H1 (cell line): ENCODE results near the gene RAD52. TPM values are rescaled to one million over a fixed set of nuclear protein-coding genes. Genes with fewer than 3 reads are reported as not detected.

Experiments used
- CTCF ChIA-PET: fragments of 300-600 bp; sonication (Branson Sonifier 250); formaldehyde crosslinking; loops from one replicate; lab custom pipeline; 2021; ENCODE audit not compliant: partially characterized antibody; lab: Charles Lee
- POLR2A ChIA-PET: fragments of 300-600 bp; sonication (Branson Sonifier 250); formaldehyde crosslinking; loops from one replicate; lab custom pipeline; 2021; ENCODE audit warnings: inconsistent platforms; ENCODE audit not compliant: partially characterized antibody; lab: Charles Lee
- DNase-seq, 2 experiments: peaks; one replicate each; pipeline versions ENCODE4 v3.0.0 to v3.0.0-alpha.2; 2010 to 2022; ENCODE audit warnings: low spot score in 2 of 2, low read depth in 1 of 2, mixed read lengths in 1 of 2
- FAIRE-seq: peaks from 2 replicates; lab custom pipeline; 2011; peaks lifted over from hg19 to GRCh38; lab: Jason Lieb, UNC
- H2AFZ ChIP-seq: 2 replicates; pipeline ENCODE4 v1.8.1; 2012; ENCODE audit warnings: low read length, inconsistent platforms
- H2AK5ac ChIP-seq: 2 replicates; pipeline ENCODE4 v1.6.1; 2013; ENCODE audit warnings: low read depth, low read length
- H2BK120ac ChIP-seq: replicated peaks from 2 replicates; pipeline ENCODE3; 2013; ENCODE audit warnings: low read depth, low read length, inconsistent platforms
- H2BK12ac ChIP-seq: 2 replicates; pipeline ENCODE4 v1.6.1; 2013; ENCODE audit warnings: low read depth, low read length
- H2BK15ac ChIP-seq: 2 replicates; pipeline ENCODE4 v1.6.1; 2013; ENCODE audit warnings: low read length
- H2BK20ac ChIP-seq: 2 replicates; pipeline ENCODE4 v1.6.1; 2013; ENCODE audit warnings: low read length
- H2BK5ac ChIP-seq: 2 replicates; pipeline ENCODE4 v1.6.1; 2013; ENCODE audit warnings: low read depth, low read length
- H3K14ac ChIP-seq: 2 replicates; pipeline ENCODE4 v1.6.1; 2013; ENCODE audit warnings: inconsistent platforms; ENCODE audit not compliant: insufficient read length
- H3K18ac ChIP-seq: 2 replicates; pipeline ENCODE4 v1.6.1; 2013; ENCODE audit warnings: low read length; ENCODE audit errors: extremely low read depth
- H3K23ac ChIP-seq: 2 replicates; pipeline ENCODE4 v1.6.1; 2013; ENCODE audit warnings: inconsistent platforms; ENCODE audit not compliant: insufficient read length
- H3K23me2 ChIP-seq: 2 replicates; pipeline ENCODE4 v1.6.1; 2013; ENCODE audit warnings: low read depth, low read length
- H3K27ac ChIP-seq: 2 replicates; pipeline ENCODE4 v1.6.1; 2011; ENCODE audit warnings: low read depth, low read length, inconsistent platforms
- H3K27me3 ChIP-seq, 4 experiments: replicated peaks in 1 of 4; 1 replicate in 1 of 4; 2 replicates in 3 of 4; pipeline versions ENCODE4 v1.6.1 to v1.8.1; 2011 to 2013; ENCODE audit warnings: low read length in 3 of 4, mild to moderate bottlenecking in 3 of 4, inconsistent platforms in 2 of 4, mixed read lengths in 2 of 4, moderate library complexity in 1 of 4; ENCODE audit not compliant: control insufficient read depth in 3 of 4, insufficient read depth in 3 of 4; ENCODE audit errors: extremely low read depth in 1 of 4
- H3K36me3 ChIP-seq, 4 experiments: 2 replicates each; pipeline versions ENCODE4 v1.6.1 to v1.8.1; 2011 to 2013; ENCODE audit warnings: mild to moderate bottlenecking in 4 of 4, low read length in 3 of 4, moderate library complexity in 2 of 4, control low read depth in 1 of 4, inconsistent platforms in 1 of 4; ENCODE audit not compliant: insufficient read depth in 4 of 4, control insufficient read depth in 2 of 4
- H3K4ac ChIP-seq: replicated peaks from 2 replicates; pipeline ENCODE3; 2013; ENCODE audit warnings: low read length, low read depth, mixed read lengths, inconsistent platforms; ENCODE audit not compliant: insufficient read length
- H3K4me1 ChIP-seq, 4 experiments: replicated peaks in 1 of 4; 1 replicate in 1 of 4; 2 replicates in 3 of 4; pipeline versions ENCODE4 v1.6.1 to v1.8.1; 2011 to 2013; ENCODE audit warnings: low read length in 3 of 4, inconsistent platforms in 2 of 4, mixed read lengths in 1 of 4; ENCODE audit not compliant: insufficient read depth in 4 of 4, control insufficient read depth in 3 of 4
- H3K4me2 ChIP-seq, 2 experiments: 2 replicates each; pipeline versions ENCODE4 v1.6.1 to v1.8.1; 2011 to 2013; ENCODE audit warnings: low read depth in 2 of 2, low read length in 2 of 2, control low read depth in 1 of 2, inconsistent platforms in 1 of 2, mild to moderate bottlenecking in 1 of 2; ENCODE audit not compliant: insufficient read depth in 1 of 2
- H3K4me3 ChIP-seq, 4 experiments: fragments of 200-600, 300-600 bp in 1 of 4; sonication (generic), shearing (Covaris generic), sonication (Bioruptor Twin) in 1 of 4; 2 replicates each; pipeline versions ENCODE4 v1.5.1 to v1.8.1; 2011 to 2016; ENCODE audit warnings: low read length in 4 of 4, low read depth in 3 of 4, control low read depth in 2 of 4, inconsistent platforms in 2 of 4, mild to moderate bottlenecking in 2 of 4, mixed read lengths in 1 of 4, moderate library complexity in 1 of 4; ENCODE audit not compliant: insufficient read depth in 2 of 4; ENCODE audit errors: extremely low read depth in 1 of 4
- H3K56ac ChIP-seq: replicated peaks from 2 replicates; pipeline ENCODE3; 2013; ENCODE audit warnings: low read depth, mild to moderate bottlenecking, mixed read lengths, low read length, inconsistent platforms; ENCODE audit not compliant: insufficient read length
- H3K79me1 ChIP-seq: 2 replicates; pipeline ENCODE4 v1.6.1; 2013; ENCODE audit warnings: low read depth, low read length, control low read depth
- H3K79me2 ChIP-seq, 2 experiments: 2 replicates each; pipeline versions ENCODE4 v1.6.1 to v1.8.1; 2012 to 2013; ENCODE audit warnings: low read length in 2 of 2, mild to moderate bottlenecking in 2 of 2, inconsistent platforms in 1 of 2; ENCODE audit not compliant: insufficient read depth in 2 of 2, control insufficient read depth in 1 of 2
- H3K9ac ChIP-seq, 4 experiments: replicated peaks in 1 of 4; 1 replicate in 1 of 4; 2 replicates in 3 of 4; pipeline versions ENCODE4 v1.6.1 to v1.8.1; 2011 to 2013; ENCODE audit warnings: low read depth in 3 of 4, low read length in 3 of 4, control low read depth in 2 of 4, mild to moderate bottlenecking in 2 of 4, moderate library complexity in 2 of 4, inconsistent platforms in 1 of 4; ENCODE audit errors: extremely low read depth in 1 of 4
- H3K9me3 ChIP-seq, 2 experiments: 2 replicates each; pipeline versions ENCODE4 v1.6.1 to v1.8.1; 2012 to 2013; ENCODE audit warnings: mild to moderate bottlenecking in 2 of 2, moderate library complexity in 2 of 2, control low read depth in 1 of 2, inconsistent platforms in 1 of 2, low read depth in 1 of 2, low read length in 1 of 2, mixed read lengths in 1 of 2; ENCODE audit not compliant: insufficient read depth in 2 of 2
- H4K20me1 ChIP-seq, 2 experiments: replicated peaks in 1 of 2; 2 replicates each; pipeline versions ENCODE3 to v1.8.1; 2011 to 2013; ENCODE audit warnings: inconsistent platforms in 2 of 2, low read length in 2 of 2, mild to moderate bottlenecking in 1 of 2; ENCODE audit not compliant: insufficient read depth in 2 of 2, control insufficient read depth in 1 of 2
- H4K5ac ChIP-seq: 2 replicates; pipeline ENCODE4 v1.6.1; 2013; ENCODE audit warnings: low read length, low read depth, mixed read lengths, inconsistent platforms; ENCODE audit not compliant: insufficient read length
- H4K8ac ChIP-seq: 2 replicates; pipeline ENCODE4 v1.8.0; 2013; ENCODE audit warnings: mild to moderate bottlenecking, moderate library complexity, low read length, inconsistent platforms; ENCODE audit not compliant: insufficient read depth; ENCODE audit errors: extremely low read depth
- H4K91ac ChIP-seq: replicated peaks from 2 replicates; pipeline ENCODE3; 2013; ENCODE audit warnings: low read length, mixed read lengths, inconsistent platforms; ENCODE audit not compliant: insufficient read length
- ASH2L ChIP-seq: fragments of 200-600, 300-600 bp; sonication (generic); IDR thresholded peaks from one replicate; pipeline ENCODE4 v1.7.1; 2017; ENCODE audit warnings: low read length
- ATF2 ChIP-seq: IDR thresholded peaks from 2 replicates; pipeline ENCODE4 v1.6.1; 2012; ENCODE audit warnings: low read length, inconsistent platforms
- CBX5 ChIP-seq: fragments of 300-800, 300-1000 bp; sonication (generic); IDR thresholded peaks from 2 replicates; pipeline ENCODE4 v1.7.1; 2016; ENCODE audit warnings: antibody characterized with exemption, low read length, low read depth
- KDM4A ChIP-seq: IDR thresholded peaks from one replicate; pipeline ENCODE4 v1.7.1; 2012; ENCODE audit warnings: low read depth, mild to moderate bottlenecking, moderate library complexity, low read length, inconsistent platforms; ENCODE audit not compliant: severe bottlenecking
- NRF1 ChIP-seq: IDR thresholded peaks from 2 replicates; pipeline ENCODE4 v1.6.1; 2011; ENCODE audit warnings: mild to moderate bottlenecking, low read depth, low read length, improper control_type of control experiment
- POLR2AphosphoS5 ChIP-seq: IDR thresholded peaks from 2 replicates; pipeline ENCODE4 v1.6.1; 2011; ENCODE audit warnings: low read depth, low read length
- RNF2 ChIP-seq: fragments of 200-900, 300-1000 bp; sonication (generic); IDR thresholded peaks from 2 replicates; pipeline ENCODE4 v1.7.1; 2016; ENCODE audit warnings: borderline replicate concordance, low read depth, mild to moderate bottlenecking, antibody characterized with exemption, low read length; ENCODE audit not compliant: poor library complexity, severe bottlenecking; ENCODE audit errors: missing control alignments
- SIX5 ChIP-seq: IDR thresholded peaks from 2 replicates; pipeline ENCODE4 v1.6.1; 2011; ENCODE audit warnings: mild to moderate bottlenecking, low read depth, low read length
- SP2 ChIP-seq: IDR thresholded peaks from 2 replicates; pipeline ENCODE4 v1.6.1; 2012; ENCODE audit warnings: mild to moderate bottlenecking, low read length, inconsistent platforms
- SP4 ChIP-seq: IDR thresholded peaks from 2 replicates; pipeline ENCODE4 v1.6.1; 2012; ENCODE audit warnings: low read length, inconsistent platforms
- TBP ChIP-seq: IDR thresholded peaks from 2 replicates; pipeline ENCODE4 v1.6.1; 2011; ENCODE audit warnings: low read depth, low read length, improper control_type of control experiment
- ZNF274 ChIP-seq: IDR thresholded peaks from 2 replicates; pipeline ENCODE4 v1.7.0; 2012; ENCODE audit warnings: low read length, borderline replicate concordance; ENCODE audit errors: extremely low read depth
- WGBS, 2 experiments: shearing (Covaris generic) in 1 of 2; methylation state at CpG; one replicate each; pipeline versions ENCODE4 v1.1.6 to v1.1.7; 2013 to 2015; ENCODE audit warnings: low lambda C conversion rate in 2 of 2, mixed read lengths in 2 of 2, inconsistent platforms in 1 of 2, low coverage in 1 of 2, missing lambda C conversion rate in 1 of 2; ENCODE audit not compliant: insufficient replicate concordance in 2 of 2, insufficient coverage in 1 of 2, insufficient read length in 1 of 2; ENCODE audit errors: extremely low coverage in 1 of 2, missing lambda C conversion rate in 1 of 2; 5-methylcytosine and 5-hydroxymethylcytosine counted together
- polyA plus RNA-seq, 7 experiments: library from polyadenylated mRNA; depleted of rRNA in 3 of 7; stranded (reverse) in 5 of 7; unstranded in 2 of 7; fragments of >200 nt in 5 of 7; fragments of 200-250 nt in 2 of 7; gene quantifications; 1 replicate in 5 of 7; 2 replicates in 1 of 7; 4 replicates in 1 of 7; pipeline versions ENCODE4 v1.2.1 to v1.2.3, GENCODE V29; 2011 to 2013; ENCODE audit warnings: missing spikeins in 2 of 7, mixed read lengths in 2 of 7
- total RNA-seq: library from RNA; stranded (reverse); fragmentation: NEBNext Ultra II Directional; extraction: Animal tissue kit (Norgen Biotek cat#: 25700); gene quantifications from 2 replicates; pipeline ENCODE4 v1.2.1, GENCODE V29; 2021

The RAD52 gene
- total and polyA plus RNA-seq, 2 of the 8 experiments (the other 6 are each of a cell fraction or from before 2014, with no cell fraction given) = 12.5 to 14.3 TPM

- no peak overlapping the region for H2BK12ac ChIP-seq
- no peak for FAIRE-seq
- no peak overlapping the region for H3K18ac ChIP-seq
- no peaks in the 10 kb centered on the region for H3K9me3 ChIP-seq
- no peak overlapping the region for H2BK120ac ChIP-seq
- H2AK5ac ChIP-seq = no peak overlapping the region
- WGBS, 2 experiments = 89% methylated on average over 10 of the region's 10 CpGs; no CpG with 5 or more reads in 1 of the 2 experiments
- H3K36me3 ChIP-seq = peaks cover 13 to 83% (median 36%) of the 10 kb centered on the region in 4 experiments
- no peaks in the 10 kb centered on the region for H3K27me3 ChIP-seq
- no peak overlapping the region for H3K4ac ChIP-seq
- H3K56ac ChIP-seq = no peak overlapping the region
- H3K4me2 ChIP-seq = no peak overlapping the region
- H3K23ac ChIP-seq = no peak overlapping the region
- ChIA-PET CTCF (no interaction called here), POLR2A (interaction anchor here (1.2 kb wide), 1 partner anchor 11 kb away, joined by 3 read pairs; no protein-coding TSS in a partner anchor)
- 0 out of 7 replicates have a peak, but pooled peaks cover 0 to 4% (median 0%) of the 10 kb centered on the region in 4 experiments for H3K4me1 ChIP-seq
- no peak overlapping the region for H4K5ac ChIP-seq
- no peak overlapping the region for H3K4me3 ChIP-seq
- H4K91ac ChIP-seq = no peak overlapping the region
- H3K27ac ChIP-seq = no peak overlapping the region
- H4K20me1 ChIP-seq = peaks cover 0 to 4% of the 10 kb centered on the region in 2 experiments
- H2AFZ ChIP-seq = no peak overlapping the region
- no peak overlapping the region for H4K8ac ChIP-seq
- no peaks in the 10 kb centered on the region for H3K79me1 ChIP-seq
- no peak overlapping the region for H3K14ac ChIP-seq
- H3K23me2 ChIP-seq = no peaks in the 10 kb centered on the region
- H2BK15ac ChIP-seq = no peak overlapping the region
- H2BK20ac ChIP-seq = no peak overlapping the region
- no peak for DNase-seq
- no peaks in the 10 kb centered on the region for H3K79me2 ChIP-seq
- no peak overlapping the region for H3K9ac ChIP-seq
- H2BK5ac ChIP-seq = no peak overlapping the region
- TF ChIP-seq ZNF274 (no peak), CBX5 (no peak), RNF2 (no peak), ASH2L (no peak), SIX5 (no peak), TBP (no peak), POLR2AphosphoS5 (no peak), ATF2 (no peak), SP4 (no peak), KDM4A (no peak), NRF1 (no peak), SP2 (no peak)
Measured at GRCh38 chr12:911191-911826, 38.2 kb downstream of the RAD52 start.
